ENCODE results near the gene CNOT6.

DNA sequence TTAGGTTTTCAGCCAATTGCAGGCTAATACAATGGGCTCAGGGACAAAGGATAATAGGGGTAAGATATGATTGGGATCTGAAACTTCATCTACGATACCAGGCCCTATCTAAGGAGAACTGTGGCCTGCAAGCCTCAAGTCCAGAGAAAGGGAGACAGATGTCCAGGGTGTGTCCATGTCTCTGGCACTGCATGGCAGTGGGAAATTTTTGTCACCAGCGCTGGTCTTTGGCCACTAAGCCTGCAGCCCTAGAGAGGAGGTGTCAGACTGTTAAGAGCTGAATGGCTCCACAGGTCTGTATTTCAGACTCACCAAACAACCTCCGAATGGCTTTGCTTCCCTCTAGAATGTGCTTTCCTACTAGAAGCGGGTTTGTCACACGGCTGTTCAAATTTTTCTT lies 6.6 kb upstream of the CNOT6 start:
- TF ChIP-seq, protein P1, sequence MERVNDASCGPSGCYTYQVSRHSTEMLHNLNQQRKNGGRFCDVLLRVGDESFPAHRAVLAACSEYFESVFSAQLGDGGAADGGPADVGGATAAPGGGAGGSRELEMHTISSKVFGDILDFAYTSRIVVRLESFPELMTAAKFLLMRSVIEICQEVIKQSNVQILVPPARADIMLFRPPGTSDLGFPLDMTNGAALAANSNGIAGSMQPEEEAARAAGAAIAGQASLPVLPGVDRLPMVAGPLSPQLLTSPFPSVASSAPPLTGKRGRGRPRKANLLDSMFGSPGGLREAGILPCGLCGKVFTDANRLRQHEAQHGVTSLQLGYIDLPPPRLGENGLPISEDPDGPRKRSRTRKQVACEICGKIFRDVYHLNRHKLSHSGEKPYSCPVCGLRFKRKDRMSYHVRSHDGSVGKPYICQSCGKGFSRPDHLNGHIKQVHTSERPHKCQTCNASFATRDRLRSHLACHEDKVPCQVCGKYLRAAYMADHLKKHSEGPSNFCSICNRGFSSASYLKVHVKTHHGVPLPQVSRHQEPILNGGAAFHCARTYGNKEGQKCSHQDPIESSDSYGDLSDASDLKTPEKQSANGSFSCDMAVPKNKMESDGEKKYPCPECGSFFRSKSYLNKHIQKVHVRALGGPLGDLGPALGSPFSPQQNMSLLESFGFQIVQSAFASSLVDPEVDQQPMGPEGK (CRISPR knock-in tag; IDR thresholded peaks at IDR 0.05; ENCODE audit: borderline replicate concordance) = no peak
- TF ChIP-seq, protein P2, sequence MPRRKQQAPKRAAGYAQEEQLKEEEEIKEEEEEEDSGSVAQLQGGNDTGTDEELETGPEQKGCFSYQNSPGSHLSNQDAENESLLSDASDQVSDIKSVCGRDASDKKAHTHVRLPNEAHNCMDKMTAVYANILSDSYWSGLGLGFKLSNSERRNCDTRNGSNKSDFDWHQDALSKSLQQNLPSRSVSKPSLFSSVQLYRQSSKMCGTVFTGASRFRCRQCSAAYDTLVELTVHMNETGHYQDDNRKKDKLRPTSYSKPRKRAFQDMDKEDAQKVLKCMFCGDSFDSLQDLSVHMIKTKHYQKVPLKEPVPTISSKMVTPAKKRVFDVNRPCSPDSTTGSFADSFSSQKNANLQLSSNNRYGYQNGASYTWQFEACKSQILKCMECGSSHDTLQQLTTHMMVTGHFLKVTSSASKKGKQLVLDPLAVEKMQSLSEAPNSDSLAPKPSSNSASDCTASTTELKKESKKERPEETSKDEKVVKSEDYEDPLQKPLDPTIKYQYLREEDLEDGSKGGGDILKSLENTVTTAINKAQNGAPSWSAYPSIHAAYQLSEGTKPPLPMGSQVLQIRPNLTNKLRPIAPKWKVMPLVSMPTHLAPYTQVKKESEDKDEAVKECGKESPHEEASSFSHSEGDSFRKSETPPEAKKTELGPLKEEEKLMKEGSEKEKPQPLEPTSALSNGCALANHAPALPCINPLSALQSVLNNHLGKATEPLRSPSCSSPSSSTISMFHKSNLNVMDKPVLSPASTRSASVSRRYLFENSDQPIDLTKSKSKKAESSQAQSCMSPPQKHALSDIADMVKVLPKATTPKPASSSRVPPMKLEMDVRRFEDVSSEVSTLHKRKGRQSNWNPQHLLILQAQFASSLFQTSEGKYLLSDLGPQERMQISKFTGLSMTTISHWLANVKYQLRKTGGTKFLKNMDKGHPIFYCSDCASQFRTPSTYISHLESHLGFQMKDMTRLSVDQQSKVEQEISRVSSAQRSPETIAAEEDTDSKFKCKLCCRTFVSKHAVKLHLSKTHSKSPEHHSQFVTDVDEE (CRISPR knock-in tag; IDR thresholded peaks at IDR 0.05) = no peak
- TF ChIP-seq, protein P3, sequence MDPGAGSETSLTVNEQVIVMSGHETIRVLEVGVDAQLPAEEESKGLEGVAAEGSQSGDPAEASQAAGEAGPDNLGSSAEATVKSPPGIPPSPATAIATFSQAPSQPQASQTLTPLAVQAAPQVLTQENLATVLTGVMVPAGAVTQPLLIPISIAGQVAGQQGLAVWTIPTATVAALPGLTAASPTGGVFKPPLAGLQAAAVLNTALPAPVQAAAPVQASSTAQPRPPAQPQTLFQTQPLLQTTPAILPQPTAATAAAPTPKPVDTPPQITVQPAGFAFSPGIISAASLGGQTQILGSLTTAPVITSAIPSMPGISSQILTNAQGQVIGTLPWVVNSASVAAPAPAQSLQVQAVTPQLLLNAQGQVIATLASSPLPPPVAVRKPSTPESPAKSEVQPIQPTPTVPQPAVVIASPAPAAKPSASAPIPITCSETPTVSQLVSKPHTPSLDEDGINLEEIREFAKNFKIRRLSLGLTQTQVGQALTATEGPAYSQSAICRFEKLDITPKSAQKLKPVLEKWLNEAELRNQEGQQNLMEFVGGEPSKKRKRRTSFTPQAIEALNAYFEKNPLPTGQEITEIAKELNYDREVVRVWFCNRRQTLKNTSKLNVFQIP (CRISPR knock-in tag; IDR thresholded peaks at IDR 0.05; ENCODE audit: borderline replicate concordance, low read depth) = no peak
- TF ChIP-seq ZFP30 (CRISPR knock-in tag; IDR thresholded peaks at IDR 0.05) = no peak
- no peak for TF ChIP-seq TCF4 (CRISPR knock-in tag; IDR thresholded peaks at IDR 0.05; ENCODE audit: borderline replicate concordance)
- TF ChIP-seq ZFP3 (CRISPR knock-in tag; IDR thresholded peaks at IDR 0.05) = no peak
- TF ChIP-seq PPARA (CRISPR knock-in tag; IDR thresholded peaks at IDR 0.05; ENCODE audit: borderline replicate concordance) = no peak
- TF ChIP-seq, protein P4, sequence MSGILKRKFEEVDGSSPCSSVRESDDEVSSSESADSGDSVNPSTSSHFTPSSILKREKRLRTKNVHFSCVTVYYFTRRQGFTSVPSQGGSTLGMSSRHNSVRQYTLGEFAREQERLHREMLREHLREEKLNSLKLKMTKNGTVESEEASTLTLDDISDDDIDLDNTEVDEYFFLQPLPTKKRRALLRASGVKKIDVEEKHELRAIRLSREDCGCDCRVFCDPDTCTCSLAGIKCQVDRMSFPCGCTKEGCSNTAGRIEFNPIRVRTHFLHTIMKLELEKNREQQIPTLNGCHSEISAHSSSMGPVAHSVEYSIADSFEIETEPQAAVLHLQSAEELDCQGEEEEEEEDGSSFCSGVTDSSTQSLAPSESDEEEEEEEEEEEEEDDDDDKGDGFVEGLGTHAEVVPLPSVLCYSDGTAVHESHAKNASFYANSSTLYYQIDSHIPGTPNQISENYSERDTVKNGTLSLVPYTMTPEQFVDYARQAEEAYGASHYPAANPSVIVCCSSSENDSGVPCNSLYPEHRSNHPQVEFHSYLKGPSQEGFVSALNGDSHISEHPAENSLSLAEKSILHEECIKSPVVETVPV (CRISPR knock-in tag; IDR thresholded peaks at IDR 0.05) = no peak
- TF ChIP-seq ARNTL (CRISPR knock-in tag; IDR thresholded peaks at IDR 0.05; ENCODE audit: borderline replicate concordance, low read depth) = no peak
- TF ChIP-seq TOX (CRISPR knock-in tag; IDR thresholded peaks at IDR 0.05; ENCODE audit: borderline replicate concordance) = no peak
- TF ChIP-seq ZNF565 (CRISPR knock-in tag; conservative IDR thresholded peaks at IDR 0.05; ENCODE audit: low read depth) = no peak
- TF ChIP-seq, protein P5, sequence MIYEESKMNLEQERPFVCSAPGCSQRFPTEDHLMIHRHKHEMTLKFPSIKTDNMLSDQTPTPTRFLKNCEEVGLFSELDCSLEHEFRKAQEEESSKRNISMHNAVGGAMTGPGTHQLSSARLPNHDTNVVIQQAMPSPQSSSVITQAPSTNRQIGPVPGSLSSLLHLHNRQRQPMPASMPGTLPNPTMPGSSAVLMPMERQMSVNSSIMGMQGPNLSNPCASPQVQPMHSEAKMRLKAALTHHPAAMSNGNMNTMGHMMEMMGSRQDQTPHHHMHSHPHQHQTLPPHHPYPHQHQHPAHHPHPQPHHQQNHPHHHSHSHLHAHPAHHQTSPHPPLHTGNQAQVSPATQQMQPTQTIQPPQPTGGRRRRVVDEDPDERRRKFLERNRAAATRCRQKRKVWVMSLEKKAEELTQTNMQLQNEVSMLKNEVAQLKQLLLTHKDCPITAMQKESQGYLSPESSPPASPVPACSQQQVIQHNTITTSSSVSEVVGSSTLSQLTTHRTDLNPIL (CRISPR knock-in tag; IDR thresholded peaks at IDR 0.05; ENCODE audit: low read depth) = no peak
